DOHH2 (cell line): ENCODE measurements around the gene GPC6.

Experiments
- CTCF ChIP-seq: fragments of 200-600 bp; sonication (generic); IDR thresholded peaks from one replicate; pipeline ENCODE4 v1.5.1; 2014; ENCODE audit warnings: antibody characterized with exemption, mild to moderate bottlenecking, low read depth, low read length; ENCODE audit not compliant: poor library complexity, severe bottlenecking
- EZH2phosphoT487 ChIP-seq: fragments of 200-600 bp; sonication (generic); IDR thresholded peaks from 2 replicates; pipeline ENCODE4 v1.6.1; 2017; ENCODE audit warnings: borderline replicate concordance, mild to moderate bottlenecking, antibody characterized with exemption, low read length, moderate library complexity, mixed read lengths

GRCh38 chr13:94236132-94236531 lies 1009.5 kb downstream of the GPC6 start:
- TF ChIP-seq CTCF (no peak), EZH2phosphoT487 (no peak)
